Activated naive CD8-positive, alpha-beta T cell (primary cell): Measurements from ENCODE around the gene LIN7A.
"Not testable (repeated sequence)": the region's sequence is repeated elsewhere in the genome, so short reads cannot be mapped to it uniquely, and the experiment has no call there.

Experiments
- H3K27ac Mint-ChIP-seq: one replicate; pipeline ENCODE4 v1.8.0; 2021; ENCODE audit warnings: mixed read lengths
- H3K27me3 Mint-ChIP-seq: one replicate; pipeline ENCODE4 v1.8.0; 2021; ENCODE audit warnings: mixed read lengths
- H3K36me3 Mint-ChIP-seq: one replicate; pipeline ENCODE4 v1.8.0; 2021; ENCODE audit warnings: mixed read lengths
- H3K4me1 Mint-ChIP-seq: one replicate; pipeline ENCODE4 v1.8.0; 2021; ENCODE audit warnings: low read depth, mixed read lengths
- H3K4me3 Mint-ChIP-seq: one replicate; pipeline ENCODE4 v1.8.0; 2021; ENCODE audit warnings: mild to moderate bottlenecking, mixed read lengths
- H3K9me3 Mint-ChIP-seq: one replicate; pipeline ENCODE4 v1.8.0; 2021; ENCODE audit warnings: low read depth, mixed read lengths

The LIN7A gene

GRCh38 chr12:80782963-80783470 is 154.7 kb downstream of the LIN7A start:
- not testable (repeated sequence) for H3K36me3 Mint-ChIP-seq, H3K4me1 Mint-ChIP-seq, H3K9me3 Mint-ChIP-seq, H3K27ac Mint-ChIP-seq, H3K4me3 Mint-ChIP-seq, H3K27me3 Mint-ChIP-seq

- Mint-ChIP-seq H3K4me1 (no peaks in the 10 kb centered on the region), H3K36me3 (no peaks in the 10 kb centered on the region), H3K27ac (no peak overlapping the region), H3K9me3 (peaks cover 3% of the 10 kb centered on the region), H3K4me3 (no peak overlapping the region), H3K27me3 (no peaks in the 10 kb centered on the region)
Observed at GRCh38 chr12:80781313-80781712, 156.4 kb downstream of the LIN7A start.

GRCh38 chr12:80780746-80781145 is 157.0 kb downstream of the LIN7A start:
- Mint-ChIP-seq H3K4me1 (no peaks in the 10 kb centered on the region), H3K4me3 (no peak overlapping the region), H3K9me3 (peaks cover 3% of the 10 kb centered on the region), H3K36me3 (no peaks in the 10 kb centered on the region), H3K27ac (no peak overlapping the region), H3K27me3 (no peaks in the 10 kb centered on the region)

GRCh38 chr12:80778005-80778541 is 159.7 kb downstream of the LIN7A start:
- Mint-ChIP-seq H3K27me3 (no peaks in the 10 kb centered on the region), H3K4me1 (no peaks in the 10 kb centered on the region), H3K4me3 (no peak overlapping the region), H3K27ac (no peak overlapping the region), H3K9me3 (no peaks in the 10 kb centered on the region), H3K36me3 (no peaks in the 10 kb centered on the region)

GRCh38 chr12:80777587-80777986 is 160.1 kb downstream of the LIN7A start:
- no peaks in the 10 kb centered on the region for H3K27me3 Mint-ChIP-seq
- no peaks in the 10 kb centered on the region for H3K36me3 Mint-ChIP-seq
- H3K4me3 Mint-ChIP-seq, result no peak overlapping the region
- H3K9me3 Mint-ChIP-seq, result no peaks in the 10 kb centered on the region
- no peaks in the 10 kb centered on the region for H3K4me1 Mint-ChIP-seq
- H3K27ac Mint-ChIP-seq, result no peak overlapping the region

- Mint-ChIP-seq H3K27ac (no peak overlapping the region), H3K27me3 (no peaks in the 10 kb centered on the region), H3K4me1 (no peaks in the 10 kb centered on the region), H3K9me3 (no peaks in the 10 kb centered on the region), H3K4me3 (no peak overlapping the region), H3K36me3 (no peaks in the 10 kb centered on the region)
Observed at GRCh38 chr12:80776706-80777105, 161.0 kb downstream of the LIN7A start.

- Mint-ChIP-seq H3K4me1 (no peaks in the 10 kb centered on the region), H3K36me3 (no peaks in the 10 kb centered on the region), H3K4me3 (no peak overlapping the region), H3K27ac (no peak overlapping the region), H3K27me3 (no peaks in the 10 kb centered on the region), H3K9me3 (no peaks in the 10 kb centered on the region)
Observed at GRCh38 chr12:80770958-80771357, 166.8 kb downstream of the LIN7A start.

GRCh38 chr12:80769553-80770140 is 168.1 kb downstream of the LIN7A start:
- Mint-ChIP-seq H3K4me1 (no peaks in the 10 kb centered on the region), H3K36me3 (no peaks in the 10 kb centered on the region), H3K9me3 (no peaks in the 10 kb centered on the region), H3K4me3 (no peak overlapping the region), H3K27ac (no peak overlapping the region), H3K27me3 (no peaks in the 10 kb centered on the region)

GRCh38 chr12:80766897-80767296 is 170.8 kb downstream of the LIN7A start:
- Mint-ChIP-seq H3K9me3 (no peaks in the 10 kb centered on the region), H3K27ac (no peak overlapping the region), H3K27me3 (no peaks in the 10 kb centered on the region), H3K4me1 (no peaks in the 10 kb centered on the region), H3K36me3 (no peaks in the 10 kb centered on the region), H3K4me3 (no peak overlapping the region)

GRCh38 chr12:80766210-80766609 is 171.5 kb downstream of the LIN7A start:
- Mint-ChIP-seq H3K9me3 (no peaks in the 10 kb centered on the region), H3K36me3 (no peaks in the 10 kb centered on the region), H3K4me3 (no peak overlapping the region), H3K27me3 (no peaks in the 10 kb centered on the region), H3K27ac (no peak overlapping the region), H3K4me1 (no peaks in the 10 kb centered on the region)

GRCh38 chr12:80763874-80764273 is 173.9 kb downstream of the LIN7A start:
- Mint-ChIP-seq H3K36me3 (no peaks in the 10 kb centered on the region), H3K27me3 (no peaks in the 10 kb centered on the region), H3K4me1 (no peaks in the 10 kb centered on the region), H3K9me3 (no peaks in the 10 kb centered on the region), H3K27ac (no peak overlapping the region), H3K4me3 (no peak overlapping the region)

- Mint-ChIP-seq H3K27me3 (no peaks in the 10 kb centered on the region), H3K4me3 (no peak overlapping the region), H3K36me3 (no peaks in the 10 kb centered on the region), H3K4me1 (no peaks in the 10 kb centered on the region), H3K27ac (no peak overlapping the region), H3K9me3 (no peaks in the 10 kb centered on the region)
Observed at GRCh38 chr12:80761838-80762237, 175.9 kb downstream of the LIN7A start.

GRCh38 chr12:80756875-80757274 is 180.9 kb downstream of the LIN7A start:
- H3K27ac Mint-ChIP-seq, result no peak overlapping the region
- no peak overlapping the region for H3K4me3 Mint-ChIP-seq
- H3K9me3 Mint-ChIP-seq, result no peaks in the 10 kb centered on the region
- no peaks in the 10 kb centered on the region for H3K4me1 Mint-ChIP-seq
- H3K36me3 Mint-ChIP-seq, result no peaks in the 10 kb centered on the region
- no peaks in the 10 kb centered on the region for H3K27me3 Mint-ChIP-seq

- H3K27me3 Mint-ChIP-seq, result no peaks in the 10 kb centered on the region
- H3K36me3 Mint-ChIP-seq, result no peaks in the 10 kb centered on the region
- peaks cover 3% of the 10 kb centered on the region for H3K9me3 Mint-ChIP-seq
- H3K4me3 Mint-ChIP-seq, result no peak overlapping the region
- no peak overlapping the region for H3K27ac Mint-ChIP-seq
- no peaks in the 10 kb centered on the region for H3K4me1 Mint-ChIP-seq
Observed at GRCh38 chr12:80754274-80754673, 183.5 kb downstream of the LIN7A start.

- Mint-ChIP-seq H3K4me3 (no peak overlapping the region), H3K27me3 (no peaks in the 10 kb centered on the region), H3K27ac (no peak overlapping the region), H3K4me1 (no peaks in the 10 kb centered on the region), H3K9me3 (peaks cover 3% of the 10 kb centered on the region), H3K36me3 (no peaks in the 10 kb centered on the region)
Observed at GRCh38 chr12:80752464-80752863, 185.3 kb downstream of the LIN7A start.

GRCh38 chr12:80749456-80749855 is 188.3 kb downstream of the LIN7A start:
- no peak overlapping the region for H3K27ac Mint-ChIP-seq
- H3K36me3 Mint-ChIP-seq, result no peaks in the 10 kb centered on the region
- no peaks in the 10 kb centered on the region for H3K4me1 Mint-ChIP-seq
- no peaks in the 10 kb centered on the region for H3K27me3 Mint-ChIP-seq
- H3K9me3 Mint-ChIP-seq, result peaks cover 5% of the 10 kb centered on the region
- H3K4me3 Mint-ChIP-seq, result no peak overlapping the region
